Measurements from ENCODE around the gene GRID2. TPM values are rescaled to one million over a fixed set of nuclear protein-coding genes. Genes with fewer than 3 reads are reported as not detected.
A peak's percentile ranks its signal among the peaks of the same experiment; 100 is the strongest.

The GRID2 gene
- polyA plus RNA-seq, 1 donor from 2014 or later = 14.9 TPM

DNA sequence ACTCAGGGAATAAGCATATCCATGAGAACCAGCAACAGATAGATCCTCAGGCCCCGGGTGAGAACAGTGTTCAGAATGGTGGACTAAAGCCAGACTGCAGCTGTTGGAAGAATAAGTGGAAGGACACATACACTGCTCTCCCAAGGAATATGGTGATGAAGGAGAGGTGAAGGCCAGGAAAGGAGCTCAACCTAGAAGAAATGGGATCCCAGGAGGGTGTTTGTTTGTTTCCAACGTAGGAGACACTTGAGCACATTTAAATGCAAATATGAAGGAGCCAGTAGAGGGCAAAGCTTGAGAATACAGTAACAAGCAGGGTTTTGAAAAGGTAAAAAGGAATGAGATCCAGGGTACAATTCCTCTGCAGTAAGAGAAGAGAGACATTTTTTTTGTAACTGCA is 1482.4 kb downstream of the GRID2 start:
- no peaks in the 10 kb centered on the region for H3K9me3 ChIP-seq (ENCODE audit: low read length)
- H3K4me2 ChIP-seq (ENCODE audit: low read length) = no peak overlapping the region

DNA sequence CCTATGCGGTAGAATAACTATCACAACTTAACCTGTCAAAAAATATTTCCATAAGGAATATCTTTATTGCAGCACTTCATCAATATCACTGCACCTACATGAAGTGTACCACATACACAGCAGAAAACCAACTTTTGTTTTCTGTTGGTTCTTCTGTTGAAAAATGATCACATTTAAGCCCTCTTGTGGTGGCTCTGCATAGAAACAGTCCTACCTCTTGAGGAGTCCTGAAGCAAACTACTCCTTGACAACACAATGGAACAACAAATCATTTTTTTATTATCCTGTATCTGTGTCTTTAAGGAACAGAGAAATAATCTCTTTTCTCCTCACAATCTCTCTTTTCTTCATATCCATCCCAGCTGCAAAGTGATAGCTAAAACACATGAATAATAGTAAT is 1484.9 kb downstream of the GRID2 start:
- H3K4me2 ChIP-seq (ENCODE audit: low read length) = no peak overlapping the region
- H3K79me2 ChIP-seq (replicated peaks; ENCODE audit: insufficient read depth, low read length) = no peaks in the 10 kb centered on the region
- no peaks in the 10 kb centered on the region for H3K27me3 ChIP-seq (ENCODE audit: insufficient read depth, low read depth, low read length)
- TF ChIP-seq EP300 (conservative IDR thresholded peaks at IDR 0.05; ENCODE audit: poor library complexity, severe bottlenecking) (no peak), RAD21 (conservative IDR thresholded peaks at IDR 0.05) (peak; percentile 63), MXI1 (conservative IDR thresholded peaks at IDR 0.05; ENCODE audit: poor library complexity, severe bottlenecking) (no peak), EZH2 (IDR thresholded peaks at IDR 0.05; ENCODE audit: borderline replicate concordance, insufficient read depth, low read length, poor library complexity, severe bottlenecking) (no peak), SMC3 (conservative IDR thresholded peaks at IDR 0.05; ENCODE audit: poor library complexity) (peak; percentile 74)
- TF ChIP-seq, protein P1, sequence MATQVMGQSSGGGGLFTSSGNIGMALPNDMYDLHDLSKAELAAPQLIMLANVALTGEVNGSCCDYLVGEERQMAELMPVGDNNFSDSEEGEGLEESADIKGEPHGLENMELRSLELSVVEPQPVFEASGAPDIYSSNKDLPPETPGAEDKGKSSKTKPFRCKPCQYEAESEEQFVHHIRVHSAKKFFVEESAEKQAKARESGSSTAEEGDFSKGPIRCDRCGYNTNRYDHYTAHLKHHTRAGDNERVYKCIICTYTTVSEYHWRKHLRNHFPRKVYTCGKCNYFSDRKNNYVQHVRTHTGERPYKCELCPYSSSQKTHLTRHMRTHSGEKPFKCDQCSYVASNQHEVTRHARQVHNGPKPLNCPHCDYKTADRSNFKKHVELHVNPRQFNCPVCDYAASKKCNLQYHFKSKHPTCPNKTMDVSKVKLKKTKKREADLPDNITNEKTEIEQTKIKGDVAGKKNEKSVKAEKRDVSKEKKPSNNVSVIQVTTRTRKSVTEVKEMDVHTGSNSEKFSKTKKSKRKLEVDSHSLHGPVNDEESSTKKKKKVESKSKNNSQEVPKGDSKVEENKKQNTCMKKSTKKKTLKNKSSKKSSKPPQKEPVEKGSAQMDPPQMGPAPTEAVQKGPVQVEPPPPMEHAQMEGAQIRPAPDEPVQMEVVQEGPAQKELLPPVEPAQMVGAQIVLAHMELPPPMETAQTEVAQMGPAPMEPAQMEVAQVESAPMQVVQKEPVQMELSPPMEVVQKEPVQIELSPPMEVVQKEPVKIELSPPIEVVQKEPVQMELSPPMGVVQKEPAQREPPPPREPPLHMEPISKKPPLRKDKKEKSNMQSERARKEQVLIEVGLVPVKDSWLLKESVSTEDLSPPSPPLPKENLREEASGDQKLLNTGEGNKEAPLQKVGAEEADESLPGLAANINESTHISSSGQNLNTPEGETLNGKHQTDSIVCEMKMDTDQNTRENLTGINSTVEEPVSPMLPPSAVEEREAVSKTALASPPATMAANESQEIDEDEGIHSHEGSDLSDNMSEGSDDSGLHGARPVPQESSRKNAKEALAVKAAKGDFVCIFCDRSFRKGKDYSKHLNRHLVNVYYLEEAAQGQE (IDR thresholded peaks at IDR 0.05; ENCODE audit: borderline replicate concordance) = no peak
- TF ChIP-seq, protein P2, sequence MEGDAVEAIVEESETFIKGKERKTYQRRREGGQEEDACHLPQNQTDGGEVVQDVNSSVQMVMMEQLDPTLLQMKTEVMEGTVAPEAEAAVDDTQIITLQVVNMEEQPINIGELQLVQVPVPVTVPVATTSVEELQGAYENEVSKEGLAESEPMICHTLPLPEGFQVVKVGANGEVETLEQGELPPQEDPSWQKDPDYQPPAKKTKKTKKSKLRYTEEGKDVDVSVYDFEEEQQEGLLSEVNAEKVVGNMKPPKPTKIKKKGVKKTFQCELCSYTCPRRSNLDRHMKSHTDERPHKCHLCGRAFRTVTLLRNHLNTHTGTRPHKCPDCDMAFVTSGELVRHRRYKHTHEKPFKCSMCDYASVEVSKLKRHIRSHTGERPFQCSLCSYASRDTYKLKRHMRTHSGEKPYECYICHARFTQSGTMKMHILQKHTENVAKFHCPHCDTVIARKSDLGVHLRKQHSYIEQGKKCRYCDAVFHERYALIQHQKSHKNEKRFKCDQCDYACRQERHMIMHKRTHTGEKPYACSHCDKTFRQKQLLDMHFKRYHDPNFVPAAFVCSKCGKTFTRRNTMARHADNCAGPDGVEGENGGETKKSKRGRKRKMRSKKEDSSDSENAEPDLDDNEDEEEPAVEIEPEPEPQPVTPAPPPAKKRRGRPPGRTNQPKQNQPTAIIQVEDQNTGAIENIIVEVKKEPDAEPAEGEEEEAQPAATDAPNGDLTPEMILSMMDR (IDR thresholded peaks at IDR 0.05; ENCODE audit: poor library complexity, severe bottlenecking) = peak; percentile 64
- H3K36me3 ChIP-seq (ENCODE audit: insufficient read depth, low read length) = no peaks in the 10 kb centered on the region
- no peak overlapping the region for H2AFZ ChIP-seq (ENCODE audit: low read depth, low read length)
- no peak overlapping the region for H3K4me3 ChIP-seq (ENCODE audit: low read length)
- H3F3A ChIP-seq (ENCODE audit: insufficient read depth, low read length, poor library complexity, severe bottlenecking) = no peaks in the 10 kb centered on the region
- no peaks in the 10 kb centered on the region for H3K9me2 ChIP-seq (ENCODE audit: insufficient read depth, low read length)
- no peaks in the 10 kb centered on the region for H3K9me3 ChIP-seq (ENCODE audit: low read length)
- H4K20me1 ChIP-seq (ENCODE audit: insufficient read depth) = no peaks in the 10 kb centered on the region
- no peak overlapping the region for H3K27ac ChIP-seq (ENCODE audit: low read length)
- no peak overlapping the region for H3K9ac ChIP-seq (ENCODE audit: low read length)

More for the DNA sequence above, 1482.4 kb downstream of the GRID2 start:
- no peaks in the 10 kb centered on the region for H3K79me2 ChIP-seq (replicated peaks; ENCODE audit: insufficient read depth, low read length)
- TF ChIP-seq POLR2AphosphoS5 (IDR thresholded peaks at IDR 0.05) (no peak), EZH2 (IDR thresholded peaks at IDR 0.05; ENCODE audit: borderline replicate concordance, insufficient read depth, low read length, poor library complexity, severe bottlenecking) (no peak), SMC3 (conservative IDR thresholded peaks at IDR 0.05; ENCODE audit: poor library complexity) (no peak), TAF1 (IDR thresholded peaks at IDR 0.05; ENCODE audit: low read depth) (no peak), EP300 (conservative IDR thresholded peaks at IDR 0.05; ENCODE audit: poor library complexity, severe bottlenecking) (no peak), RAD21 (conservative IDR thresholded peaks at IDR 0.05) (no peak)
- TF ChIP-seq, protein P1 (IDR thresholded peaks at IDR 0.05; ENCODE audit: borderline replicate concordance) = no peak
- no peaks in the 10 kb centered on the region for H3K9me2 ChIP-seq (ENCODE audit: insufficient read depth, low read length)
- no peaks in the 10 kb centered on the region for H3K27me3 ChIP-seq (ENCODE audit: insufficient read depth, low read depth, low read length)
- no peaks in the 10 kb centered on the region for H3F3A ChIP-seq (ENCODE audit: insufficient read depth, low read length, poor library complexity, severe bottlenecking)
- no peak overlapping the region for H3K9ac ChIP-seq (ENCODE audit: low read length)
- no peak overlapping the region for H3K4me3 ChIP-seq (ENCODE audit: low read length)
- no peaks in the 10 kb centered on the region for H4K20me1 ChIP-seq (ENCODE audit: insufficient read depth)
- no peak overlapping the region for H2AFZ ChIP-seq (ENCODE audit: low read depth, low read length)
- no peak overlapping the region for H3K27ac ChIP-seq (ENCODE audit: low read length)
- no peaks in the 10 kb centered on the region for H3K36me3 ChIP-seq (ENCODE audit: insufficient read depth, low read length)

Measured in neural cell (in vitro differentiated cells).